Left colon (tissue), 2 donors: Measurements from ENCODE around the gene ACKR2. TPM values are rescaled to one million over a fixed set of nuclear protein-coding genes. Genes with fewer than 3 reads are reported as not detected.

Experiments used
- ATAC-seq: fragments of 200-7000 bp; cut with Tn5 transposase; one replicate; pipeline ENCODE4 v1.9.1; 2020; ENCODE audit warnings: mild to moderate bottlenecking, moderate library complexity
- DNase-seq, 2 donors: peaks; one replicate each; pipeline ENCODE4 v3.0.0-alpha.2; 2020
- intact Hi-C, 2 donors: fragments of 100-400 bp; cut with DNase I in 1 of 2; cut with micrococcal nuclease in 1 of 2; formaldehyde crosslinking; loops; one replicate each; pipeline versions ENCODE4 v1.11.2 to v1.14.0; 2022; cut with DNase I, micrococcal nuclease
- total RNA-seq, 2 donors: library from RNA; stranded (reverse); fragmentation: NEBNext Ultra II Directional; extraction: Animal tissue kit (Norgen Biotek cat#: 25700); gene quantifications; one replicate each; pipeline ENCODE4 v1.2.1, GENCODE V29; 2021
- donor health status: DM: no; HTN: no; CAD: no.
- donor health status: DM: yes; HTN: yes; CAD: no.

Gene ACKR2
- total RNA-seq, 2 donors from 2014 or later: 4.9 to 6.3 TPM

- DNase-seq (no peak), ATAC-seq (no peak)
- intact Hi-C loops: no loop called here
These were observed 14.1 kb downstream of the ACKR2 start for GRCh38 chr3:42823351-42823750.

- DNase-seq (no peak), ATAC-seq (no peak)
- intact Hi-C loops: no loop called here
These were observed 16.9 kb downstream of the ACKR2 start for GRCh38 chr3:42826141-42826540.

GRCh38 chr3:42827023-42827422 is 17.8 kb downstream of the ACKR2 start:
- ATAC-seq (peak; percentile 27), DNase-seq (no peak)
- intact Hi-C loops: no loop called here

- intact Hi-C loops: no loop called here
- ATAC-seq (peak; percentile 72), DNase-seq (peak; percentile 60 to 71)
These were observed 18.4 kb downstream of the ACKR2 start for GRCh38 chr3:42827654-42828053.

- DNase-seq: peak; percentile 28 to 76
- intact Hi-C loops: no loop called here
- peak; percentile 80 for ATAC-seq
These were observed 19.9 kb downstream of the ACKR2 start for GRCh38 chr3:42829083-42829627.

GRCh38 chr3:42829628-42830436 is 20.6 kb downstream of the ACKR2 start:
- intact Hi-C loops: no loop called here
- DNase-seq (no peak), ATAC-seq (peak; percentile 5)

- intact Hi-C loops: no loop called here
- ATAC-seq (peak; percentile 35), DNase-seq (no peak)
These were observed 21.4 kb downstream of the ACKR2 start for GRCh38 chr3:42830437-42831320.

- intact Hi-C loops: no loop called here
- ATAC-seq: peak; percentile 5
These were observed 22.1 kb downstream of the ACKR2 start for GRCh38 chr3:42831321-42831713.

GRCh38 chr3:42836150-42837123 is 27.2 kb downstream of the ACKR2 start:
- DNase-seq (no peak), ATAC-seq (no peak)
- intact Hi-C loops: loop anchor here in 1 of 2 donors (5.0 kb wide), 1 partner anchor 54 kb away; no protein-coding TSS in a partner anchor

More at GRCh38 chr3:42831321-42831713, 22.1 kb downstream of the ACKR2 start:
- peak; percentile 67 to 83 for DNase-seq

- intact Hi-C loops: loop anchor here in 1 of 2 donors (5.0 kb wide), 1 partner anchor 56 kb away; no protein-coding TSS in a partner anchor
- DNase-seq (no peak), ATAC-seq (no peak)
These were observed 29.3 kb downstream of the ACKR2 start for GRCh38 chr3:42838571-42838970.

GRCh38 chr3:42839616-42840015 is 30.4 kb downstream of the ACKR2 start:
- ATAC-seq (peak; percentile 93), DNase-seq (peak in 1 of 2 donors; percentile 24)
- intact Hi-C loops: loop anchor here in 1 of 2 donors (5.0 kb wide), 1 partner anchor 57 kb away; no protein-coding TSS in a partner anchor

- intact Hi-C loops: no loop called here
- DNase-seq (no peak), ATAC-seq (no peak)
These were observed 32.1 kb downstream of the ACKR2 start for GRCh38 chr3:42841332-42841731.

GRCh38 chr3:42843713-42844411 is 34.6 kb downstream of the ACKR2 start:
- DNase-seq: peak in 1 of 2 donors; percentile 40
- intact Hi-C loops: no loop called here
- peak; percentile 67 for ATAC-seq

GRCh38 chr3:42844412-42844713 is 35.1 kb downstream of the ACKR2 start:
- intact Hi-C loops: no loop called here
- no peak for DNase-seq
- ATAC-seq: no peak

GRCh38 chr3:42844815-42845214 is 35.6 kb downstream of the ACKR2 start:
- DNase-seq (no peak), ATAC-seq (no peak)
- intact Hi-C loops: no loop called here

GRCh38 chr3:42846685-42847522 is 37.7 kb downstream of the ACKR2 start:
- ATAC-seq (no peak), DNase-seq (peak in 1 of 2 donors; percentile 28)
- intact Hi-C loops: no loop called here

GRCh38 chr3:42847731-42848130 is 38.5 kb downstream of the ACKR2 start:
- no peak for DNase-seq
- intact Hi-C loops: no loop called here
- ATAC-seq: no peak
